AG10803 (cell line): Measurements from ENCODE around the gene LINS1.

ENCODE experiments used
- DNase-seq: peaks from one replicate; pipeline ENCODE4 v3.0.0; 2010; ENCODE audit warnings: low read depth
- H3K4me3 ChIP-seq: 2 replicates; pipeline ENCODE4 v1.5.1; 2011; ENCODE audit warnings: mild to moderate bottlenecking, low read length, control low read depth
- TF ChIP-seq, protein P1 (sequence below): conservative IDR thresholded peaks from 2 replicates; pipeline ENCODE4 v1.5.1; 2011; ENCODE audit warnings: mild to moderate bottlenecking, low read length, control low read depth, inconsistent platforms

The LINS1 gene

DNA sequence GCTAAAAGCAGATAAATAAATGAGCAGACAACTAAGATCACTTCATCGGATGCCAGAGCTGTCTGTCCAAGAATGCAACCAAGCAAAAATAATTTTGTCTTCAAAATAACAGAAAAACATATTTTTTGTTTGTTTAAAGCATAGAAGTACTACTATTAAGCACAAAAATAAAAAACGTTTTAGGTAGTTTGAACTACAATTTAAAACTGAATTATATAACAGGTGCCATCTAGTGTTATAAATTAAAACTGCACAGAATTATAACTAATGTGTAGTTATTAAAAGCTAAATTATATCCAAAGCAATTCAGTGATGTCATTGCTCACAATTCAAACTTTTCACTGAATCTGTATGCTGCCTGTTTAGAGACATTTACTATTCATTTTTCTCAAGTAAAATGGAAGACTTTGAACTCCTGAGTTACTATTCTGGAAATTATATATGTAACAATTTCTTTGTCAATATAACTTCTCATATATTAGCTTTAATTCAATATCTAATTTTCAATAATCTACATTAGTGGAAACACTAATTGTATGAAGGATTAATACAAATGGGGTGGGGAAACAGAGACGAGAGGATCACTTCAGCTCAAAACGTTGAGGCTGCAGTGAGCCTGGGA lies 29.5 kb downstream of the LINS1 start:
- peak; percentile 24 for DNase-seq
- no peak overlapping the region for H3K4me3 ChIP-seq
- TF ChIP-seq, protein P1, sequence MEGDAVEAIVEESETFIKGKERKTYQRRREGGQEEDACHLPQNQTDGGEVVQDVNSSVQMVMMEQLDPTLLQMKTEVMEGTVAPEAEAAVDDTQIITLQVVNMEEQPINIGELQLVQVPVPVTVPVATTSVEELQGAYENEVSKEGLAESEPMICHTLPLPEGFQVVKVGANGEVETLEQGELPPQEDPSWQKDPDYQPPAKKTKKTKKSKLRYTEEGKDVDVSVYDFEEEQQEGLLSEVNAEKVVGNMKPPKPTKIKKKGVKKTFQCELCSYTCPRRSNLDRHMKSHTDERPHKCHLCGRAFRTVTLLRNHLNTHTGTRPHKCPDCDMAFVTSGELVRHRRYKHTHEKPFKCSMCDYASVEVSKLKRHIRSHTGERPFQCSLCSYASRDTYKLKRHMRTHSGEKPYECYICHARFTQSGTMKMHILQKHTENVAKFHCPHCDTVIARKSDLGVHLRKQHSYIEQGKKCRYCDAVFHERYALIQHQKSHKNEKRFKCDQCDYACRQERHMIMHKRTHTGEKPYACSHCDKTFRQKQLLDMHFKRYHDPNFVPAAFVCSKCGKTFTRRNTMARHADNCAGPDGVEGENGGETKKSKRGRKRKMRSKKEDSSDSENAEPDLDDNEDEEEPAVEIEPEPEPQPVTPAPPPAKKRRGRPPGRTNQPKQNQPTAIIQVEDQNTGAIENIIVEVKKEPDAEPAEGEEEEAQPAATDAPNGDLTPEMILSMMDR = peak; percentile 55

DNA sequence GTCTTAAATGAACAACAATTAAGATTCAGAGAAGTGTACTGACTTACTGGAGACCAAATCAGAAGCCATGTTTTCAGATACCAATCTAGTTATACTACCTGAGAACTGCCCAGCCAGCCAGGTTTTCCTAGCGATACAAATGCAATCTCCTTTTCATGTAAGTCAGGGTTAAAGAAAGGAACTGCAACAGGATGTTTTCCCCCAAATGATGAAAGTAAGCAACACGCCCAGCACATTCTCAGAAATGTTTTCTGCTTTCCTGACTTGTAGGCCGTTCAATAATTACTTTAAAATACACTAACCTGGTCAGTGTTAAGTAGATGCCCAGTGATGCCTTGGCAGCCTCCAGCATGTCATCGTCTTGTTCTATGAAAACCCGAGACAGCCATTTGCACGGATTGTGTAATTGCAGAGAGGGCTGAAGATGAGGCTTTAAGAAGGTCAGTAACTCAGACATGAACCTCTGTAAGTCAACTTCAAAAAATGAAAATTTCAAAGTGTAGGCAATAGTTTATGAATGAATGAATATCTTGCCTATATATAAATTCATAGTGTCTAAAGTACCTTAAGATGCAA lies 30.3 kb downstream of the LINS1 start:
- no peak for DNase-seq
- TF ChIP-seq, protein P1 = no peak
- H3K4me3 ChIP-seq = no peak overlapping the region

DNA sequence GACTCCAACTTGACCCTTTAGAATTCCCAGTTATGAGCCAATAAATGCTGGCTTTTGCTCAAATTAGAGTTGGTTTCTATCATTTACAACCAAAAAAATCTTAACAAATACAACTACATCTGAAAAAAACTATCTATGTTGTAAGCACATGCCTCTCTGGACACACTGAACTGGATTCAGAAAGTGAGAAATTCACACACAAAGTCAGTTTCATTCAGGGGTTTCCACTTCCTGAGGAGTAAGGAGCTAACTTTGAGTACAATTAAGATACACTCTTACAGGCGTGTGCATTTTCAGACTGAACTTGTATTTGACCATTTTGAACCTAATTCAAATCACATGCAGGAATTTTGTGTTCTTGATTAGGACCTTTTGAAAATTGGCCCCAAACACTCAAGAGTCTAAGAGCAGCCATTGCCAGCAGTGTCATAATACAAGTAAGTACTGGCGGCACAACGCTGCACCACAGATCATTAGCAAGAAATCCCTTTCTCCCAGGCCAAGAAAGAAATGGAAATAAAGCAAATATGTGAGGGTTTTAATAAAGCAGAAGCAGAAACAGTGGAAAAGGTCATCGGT lies 31.2 kb downstream of the LINS1 start:
- no peak for DNase-seq

DNA sequence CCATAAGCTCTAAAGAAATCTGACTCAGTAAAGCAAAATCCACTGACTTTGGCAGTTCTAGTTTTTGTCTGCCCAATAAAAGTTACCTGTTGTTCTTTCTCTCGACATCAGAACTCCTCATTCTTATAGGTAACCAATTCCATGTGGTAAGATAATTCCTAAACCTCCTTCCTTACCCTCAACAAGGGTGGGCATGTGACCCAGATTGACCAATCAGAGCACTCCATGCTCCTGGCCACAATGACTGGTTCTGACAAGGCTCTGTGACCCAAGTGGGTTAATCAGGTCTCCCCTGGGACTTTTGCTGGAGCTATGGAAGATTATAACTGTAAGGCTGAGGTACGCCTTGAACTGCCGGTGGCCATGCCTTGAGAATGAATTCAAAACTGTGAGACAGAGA lies 31.7 kb downstream of the LINS1 start:
- no peak overlapping the region for H3K4me3 ChIP-seq
- TF ChIP-seq, protein P1 = no peak
- peak; percentile 6 for DNase-seq

More for the DNA sequence above, 31.2 kb downstream of the LINS1 start:
- TF ChIP-seq, protein P1 = no peak
- no peak overlapping the region for H3K4me3 ChIP-seq

DNA sequence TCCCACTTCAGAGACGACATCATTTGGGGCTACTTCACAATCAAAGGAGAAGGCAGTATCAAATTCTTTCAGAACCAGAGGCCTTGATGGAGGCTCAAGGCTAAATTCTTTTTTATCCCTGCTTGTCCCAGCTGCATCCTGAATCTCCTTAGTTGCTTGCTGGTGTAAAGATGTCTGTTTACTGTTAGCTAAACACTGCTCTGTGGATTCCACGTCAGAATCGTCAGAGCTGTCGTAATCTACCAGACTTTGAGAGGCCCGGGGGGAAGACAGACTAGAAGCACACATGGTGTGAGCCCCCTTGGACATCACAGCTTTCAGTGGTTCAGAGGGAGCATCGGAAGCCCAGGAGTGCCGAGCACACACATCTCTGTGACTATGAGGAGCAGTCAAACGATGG lies 32.6 kb downstream of the LINS1 start:
- TF ChIP-seq, protein P1 = no peak
- DNase-seq = no peak
- H3K4me3 ChIP-seq = no peak overlapping the region

DNA sequence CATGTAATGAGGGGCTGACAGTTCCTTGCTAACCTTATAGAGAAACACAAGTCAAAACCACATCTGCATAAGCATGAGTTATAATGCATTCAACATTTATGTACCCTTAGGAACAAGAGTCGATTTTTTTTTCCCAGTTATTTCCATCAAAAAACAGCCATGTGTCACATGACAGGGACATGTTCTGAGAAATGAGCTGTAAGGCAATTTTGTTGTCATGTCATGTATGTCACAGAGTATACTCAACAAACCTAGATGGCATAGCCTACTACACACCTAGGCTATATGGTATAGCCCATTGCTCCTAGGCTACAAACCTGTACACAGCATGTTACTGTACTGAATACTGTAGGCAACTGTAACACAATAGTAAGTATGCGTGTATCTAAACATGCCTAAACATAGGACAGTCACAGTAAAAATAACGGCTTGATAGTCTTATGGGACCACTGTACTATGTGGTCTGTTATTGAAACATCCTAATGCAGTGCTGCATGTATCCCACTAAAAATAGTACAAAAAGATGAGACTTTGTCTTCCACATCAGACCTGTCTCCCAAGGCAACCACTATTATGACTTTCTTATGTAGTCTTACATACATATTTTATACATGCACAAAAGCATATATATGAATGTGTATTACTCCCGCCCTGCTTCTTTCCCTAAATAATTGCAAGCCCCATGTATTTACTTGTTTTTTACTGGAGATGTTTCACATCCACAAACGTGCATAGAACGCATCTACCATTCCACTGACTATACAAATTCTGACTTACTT lies 34.9 kb downstream of the LINS1 start:
- H3K4me3 ChIP-seq = no peak overlapping the region
- no peak for DNase-seq
- TF ChIP-seq, protein P1 = no peak
